ENCODE results near the gene HDHD3.
A peak's percentile ranks its signal among the peaks of the same experiment; 100 is the strongest.

GRCh38 chr9:113401027-113401792 lies 24.4 kb upstream of the HDHD3 start, which contains the start of gene ALAD:
- TF ChIP-seq CTCF (IDR thresholded peaks at IDR 0.05) = peak; percentile 87 to 97 (median 93)
- TF ChIP-seq POLR2A (IDR thresholded peaks at IDR 0.05) = peak; percentile 64 to 87

Data from adrenal gland (tissue), 5 donors.